GM19324 (cell line): Measurements from ENCODE around the gene NPHP4.

ENCODE experiments used
- ATAC-seq: cut with Tn5 transposase; IDR thresholded peaks from one replicate; pipeline ENCODE4 v1.9.1; 2021; ENCODE audit warnings: mild to moderate bottlenecking, moderate library complexity; ENCODE audit not compliant: unreplicated experiment, low FRiP score

Gene NPHP4

GRCh38 chr1:5839881-5840550 is 152.2 kb downstream of the NPHP4 start:
- ATAC-seq: no peak

DNA sequence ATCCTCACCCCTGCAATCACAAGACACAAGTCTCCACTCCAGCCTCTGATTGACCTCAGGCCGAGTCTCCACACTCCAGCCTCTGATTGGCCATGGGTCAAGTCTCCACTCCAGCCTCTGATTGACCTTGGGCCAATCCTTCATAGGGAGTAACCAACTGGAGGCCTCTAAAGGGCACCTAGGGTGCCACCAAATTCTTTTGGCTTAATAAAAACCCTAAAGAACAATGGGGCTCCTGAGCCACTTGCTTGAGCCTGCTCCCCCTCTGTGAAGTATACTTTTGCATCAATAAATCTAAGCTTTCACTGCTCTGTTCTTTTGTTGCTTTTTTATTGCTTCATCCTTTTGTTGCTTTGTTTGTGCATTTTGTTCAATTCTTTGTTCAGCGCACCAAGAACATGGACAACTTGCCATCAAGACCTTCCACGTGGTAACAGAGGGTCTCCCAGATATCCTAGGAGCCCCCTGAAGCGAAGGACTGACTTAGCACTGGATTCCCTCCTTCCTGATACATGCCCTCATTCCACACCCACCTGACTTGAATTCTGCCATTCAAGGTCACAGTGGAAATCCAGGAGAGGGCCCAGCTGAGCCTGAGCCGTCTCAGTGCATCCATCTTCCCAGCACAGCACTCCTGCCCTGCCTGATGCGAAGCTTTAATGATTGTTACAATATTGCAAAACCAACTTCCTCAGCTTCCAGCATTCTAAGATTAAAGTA is 152.9 kb downstream of the NPHP4 start:
- no peak for ATAC-seq

- no peak for ATAC-seq
Observed at GRCh38 chr1:5837976-5838653, 154.1 kb downstream of the NPHP4 start.

GRCh38 chr1:5836776-5837440 is 155.3 kb downstream of the NPHP4 start:
- no peak for ATAC-seq

- no peak for ATAC-seq
Observed at GRCh38 chr1:5835179-5835562, 157.1 kb downstream of the NPHP4 start.

GRCh38 chr1:5834477-5835178 is 157.6 kb downstream of the NPHP4 start:
- ATAC-seq: no peak

DNA sequence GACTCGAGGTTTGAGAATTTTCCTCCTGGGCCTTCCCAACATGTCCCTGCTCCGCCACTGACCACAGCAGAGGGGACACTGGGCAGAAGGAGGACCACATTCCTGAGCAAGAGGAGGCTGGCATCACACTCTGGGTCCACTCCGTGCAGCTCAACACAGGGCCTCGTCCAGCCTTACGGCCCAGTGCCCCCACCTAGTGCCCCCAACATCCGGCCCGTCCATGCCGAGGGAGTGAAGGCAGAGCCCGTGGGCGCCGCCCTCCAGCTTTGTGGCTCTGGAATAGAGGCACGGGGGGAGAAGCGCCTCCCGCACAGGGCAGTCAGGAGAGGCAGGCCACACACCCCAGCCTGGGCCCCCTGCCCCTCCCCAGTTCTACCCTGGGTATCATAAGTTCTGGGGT is 158.3 kb downstream of the NPHP4 start:
- no peak for ATAC-seq

DNA sequence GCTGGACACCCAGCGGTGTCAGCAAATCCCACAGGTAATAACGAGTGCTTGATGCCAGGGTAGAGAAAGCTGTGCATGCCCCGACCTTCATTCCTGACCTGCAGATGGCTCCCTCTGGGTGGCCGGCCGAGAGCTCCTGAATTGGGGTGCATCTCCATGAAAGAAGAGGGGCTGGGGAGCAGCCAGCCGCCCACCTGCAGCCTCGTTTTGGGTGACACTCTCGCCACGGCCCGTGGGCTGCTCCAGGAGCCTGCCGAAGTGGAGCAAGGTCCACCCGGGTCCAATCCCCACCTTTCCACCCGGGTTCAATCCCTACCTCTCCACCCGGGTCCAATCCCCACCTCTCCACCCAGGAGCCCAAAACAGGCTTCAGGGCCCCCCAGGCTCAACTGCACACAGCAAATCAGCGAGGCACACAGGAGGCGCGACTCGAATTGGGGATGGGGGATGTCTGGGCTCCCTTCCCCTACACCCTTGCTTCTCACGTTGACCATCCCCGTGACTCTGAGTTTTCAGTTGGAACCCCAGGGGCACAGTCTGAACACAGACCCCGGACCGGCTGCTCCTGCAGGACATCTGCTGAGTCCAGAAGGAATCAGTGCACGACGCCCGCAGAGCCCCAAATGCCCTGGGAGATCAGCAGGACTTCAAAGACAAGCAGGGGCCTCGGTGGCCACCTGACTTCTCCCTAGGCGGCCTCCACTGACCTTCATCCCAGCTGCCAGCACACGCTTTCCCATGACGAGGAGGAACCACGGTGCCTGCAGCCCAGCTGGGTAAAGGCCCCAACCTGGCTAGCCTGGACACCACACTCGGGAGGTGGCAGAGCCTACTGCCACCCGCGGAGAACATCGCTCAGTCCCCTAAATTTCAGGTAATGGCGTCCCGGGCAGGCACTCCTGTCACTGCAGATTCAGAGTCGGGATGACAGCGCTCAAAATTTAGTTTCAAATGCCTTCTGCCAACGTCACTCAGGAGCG is 159.0 kb downstream of the NPHP4 start:
- ATAC-seq: no peak

- ATAC-seq: no peak
Observed at GRCh38 chr1:5831600-5832335, 160.5 kb downstream of the NPHP4 start.

GRCh38 chr1:5830771-5831599 is 161.2 kb downstream of the NPHP4 start:
- ATAC-seq: no peak

- ATAC-seq: no peak
Observed at GRCh38 chr1:5829414-5829813, 162.8 kb downstream of the NPHP4 start.

- ATAC-seq: no peak
Observed at GRCh38 chr1:5828308-5828935, 163.8 kb downstream of the NPHP4 start.

DNA sequence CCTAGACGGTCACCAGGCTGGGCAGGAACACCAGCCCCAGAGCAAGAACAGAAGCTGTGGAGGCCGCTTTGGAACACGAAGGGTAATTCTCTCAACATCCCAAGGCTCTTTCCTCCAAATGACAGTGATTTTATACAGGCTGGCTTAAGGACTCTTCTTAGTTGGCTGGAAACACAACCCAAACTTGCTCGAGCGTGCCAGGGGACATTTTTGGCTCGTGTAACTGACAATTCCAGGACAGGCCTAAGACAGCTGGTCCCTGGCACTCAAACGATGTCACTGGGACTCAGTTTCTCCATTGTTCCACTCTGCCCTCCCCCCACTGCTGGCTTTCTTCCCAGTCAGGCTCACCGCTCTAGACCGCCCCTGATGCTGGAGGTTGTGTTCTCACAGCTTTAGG is 164.7 kb downstream of the NPHP4 start:
- ATAC-seq: no peak

- ATAC-seq: no peak
Observed at GRCh38 chr1:5826601-5827000, 165.6 kb downstream of the NPHP4 start.

- ATAC-seq: no peak
Observed at GRCh38 chr1:5822726-5823125, 169.5 kb downstream of the NPHP4 start.

DNA sequence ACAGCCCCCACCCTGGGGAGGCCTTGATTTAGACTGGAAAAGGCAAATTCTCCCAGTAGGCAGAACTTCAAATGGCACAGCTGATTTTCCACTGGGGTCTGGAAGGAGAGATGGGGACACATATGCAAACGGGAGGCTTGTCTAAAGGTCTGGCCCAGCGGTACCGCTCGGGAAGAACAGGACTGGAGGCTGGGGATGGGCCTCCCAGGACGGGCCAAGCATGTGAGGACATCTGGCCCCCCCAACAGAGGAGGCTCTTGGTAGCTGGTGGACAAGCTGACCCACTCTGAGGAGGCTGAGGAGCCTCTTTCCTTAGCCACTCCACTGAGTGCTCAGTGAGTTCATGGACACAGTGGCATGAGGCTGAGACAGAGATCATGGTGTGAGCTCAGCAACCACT is 170.0 kb downstream of the NPHP4 start:
- no peak for ATAC-seq

DNA sequence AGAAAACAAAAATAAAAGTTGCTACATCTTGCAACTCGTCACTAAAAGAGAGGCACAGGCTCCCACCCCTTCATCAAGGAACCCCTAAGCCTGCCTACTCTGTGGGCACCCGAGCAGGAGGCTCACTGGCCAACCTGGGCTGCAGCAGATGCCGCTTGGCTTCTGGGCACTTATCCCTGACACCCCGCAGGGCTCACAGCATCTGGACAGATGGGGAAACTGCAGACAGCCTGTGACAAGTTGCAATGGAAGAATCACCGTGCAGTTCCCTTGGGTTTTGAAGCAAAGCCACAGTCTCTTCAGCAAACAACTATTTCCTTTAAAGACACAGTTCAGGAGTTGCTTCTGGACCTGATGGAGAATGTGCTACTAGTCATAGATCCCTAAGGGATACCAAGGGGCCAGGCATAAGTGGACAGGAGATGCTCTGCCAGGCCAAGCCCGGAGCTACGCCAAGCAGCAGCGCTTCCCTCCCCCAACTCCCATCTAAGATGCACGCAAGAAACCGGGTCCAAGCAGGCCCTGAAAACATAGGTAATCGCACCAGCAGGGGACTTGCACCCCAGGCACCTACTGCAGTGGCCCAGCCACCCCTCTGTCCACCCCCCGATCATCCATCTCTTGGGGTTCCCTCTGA is 170.6 kb downstream of the NPHP4 start:
- no peak for ATAC-seq
